ENCODE data around the gene FAM32A.

GRCh38 chr19:16208064-16208759, 23.0 kb downstream of the FAM32A start:
- TF ChIP-seq CTCF (IDR thresholded peaks at IDR 0.05) (no peak), EZH2 (IDR thresholded peaks at IDR 0.05; ENCODE audit: borderline replicate concordance, insufficient read depth, low read depth, low read length, poor library complexity, severe bottlenecking) (no peak)
